ENCODE measurements around the gene SEMA4D. TPM values are rescaled to one million over a fixed set of nuclear protein-coding genes. Genes with fewer than 3 reads are reported as not detected.

The SEMA4D gene
- total RNA-seq, 4 donors from 2014 or later = 37.3 to 50.1 (median 42.6) TPM

- TF ChIP-seq CTCF (IDR thresholded peaks at IDR 0.05) = no peak
- TF ChIP-seq POLR2AphosphoS5 (IDR thresholded peaks at IDR 0.05) = no peak
- TF ChIP-seq EP300 (IDR thresholded peaks at IDR 0.05) = no peak
- no peak for TF ChIP-seq POLR2A (IDR thresholded peaks at IDR 0.05)
- WGBS = 54% methylated on average over 16 of the region's 16 CpGs
- Histone ChIP-seq H3K27me3 (no peaks in the 10 kb centered on the region), H3K36me3 (no peaks in the 10 kb centered on the region), H3K27ac (peak overlapping the region; percentile 62), H3K4me1 (peaks cover 52% of the 10 kb centered on the region), H3K4me3 (no peak overlapping the region), H3K9me3 (no peaks in the 10 kb centered on the region)
- peak in 1 of 2 donors; percentile 71 for DNase-seq (ENCODE audit: low spot score in 2 of 2)
Observed at GRCh38 chr9:89440951-89441654, 56.8 kb downstream of the SEMA4D start.

GRCh38 chr9:89440548-89440947 is 57.4 kb downstream of the SEMA4D start:
- Histone ChIP-seq H3K4me1 (peaks cover 57% of the 10 kb centered on the region), H3K27me3 (no peaks in the 10 kb centered on the region), H3K36me3 (no peaks in the 10 kb centered on the region), H3K27ac (peak overlapping the region; percentile 80), H3K9me3 (no peaks in the 10 kb centered on the region), H3K4me3 (no peak overlapping the region)
- TF ChIP-seq EP300 (IDR thresholded peaks at IDR 0.05) (no peak), POLR2AphosphoS5 (IDR thresholded peaks at IDR 0.05) (peak; percentile 71 to 93 (median 87)), CTCF (IDR thresholded peaks at IDR 0.05) (no peak)
- DNase-seq (ENCODE audit: low spot score in 2 of 2) = peak in 1 of 2 donors; percentile 87
- WGBS = 21% methylated on average over 7 of the region's 7 CpGs

DNA sequence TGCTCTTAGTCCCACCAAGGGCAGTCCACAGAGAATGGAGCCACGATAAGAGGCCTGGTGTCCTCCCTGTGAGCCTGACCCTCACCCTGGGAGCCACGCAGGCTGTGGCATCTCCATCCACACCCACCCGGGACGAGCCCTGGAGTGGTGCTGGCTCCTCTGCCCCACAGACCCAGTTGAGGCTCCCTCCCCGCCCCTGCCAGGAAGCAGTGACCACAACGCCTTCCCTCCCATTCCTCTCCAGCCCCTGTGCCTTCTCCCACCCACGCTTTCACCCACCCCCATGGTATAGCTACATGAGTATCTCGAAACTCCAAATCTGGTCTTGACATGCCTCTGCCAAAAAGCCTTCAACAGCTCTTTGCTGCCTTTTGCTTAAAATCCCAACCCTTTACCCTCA is 57.9 kb downstream of the SEMA4D start:
- DNase-seq (ENCODE audit: low spot score in 2 of 2) = peak in 1 of 2 donors; percentile 67
- Histone ChIP-seq H3K27ac (peak overlapping the region; percentile 80), H3K9me3 (no peaks in the 10 kb centered on the region), H3K36me3 (no peaks in the 10 kb centered on the region), H3K4me1 (peaks cover 62% of the 10 kb centered on the region), H3K27me3 (no peaks in the 10 kb centered on the region), H3K4me3 (no peak overlapping the region)
- TF ChIP-seq EP300 (IDR thresholded peaks at IDR 0.05) (no peak), POLR2AphosphoS5 (IDR thresholded peaks at IDR 0.05) (no peak), POLR2A (IDR thresholded peaks at IDR 0.05) (no peak), CTCF (IDR thresholded peaks at IDR 0.05) (no peak)
- 65% methylated on average over 7 of the region's 8 CpGs for WGBS

DNA sequence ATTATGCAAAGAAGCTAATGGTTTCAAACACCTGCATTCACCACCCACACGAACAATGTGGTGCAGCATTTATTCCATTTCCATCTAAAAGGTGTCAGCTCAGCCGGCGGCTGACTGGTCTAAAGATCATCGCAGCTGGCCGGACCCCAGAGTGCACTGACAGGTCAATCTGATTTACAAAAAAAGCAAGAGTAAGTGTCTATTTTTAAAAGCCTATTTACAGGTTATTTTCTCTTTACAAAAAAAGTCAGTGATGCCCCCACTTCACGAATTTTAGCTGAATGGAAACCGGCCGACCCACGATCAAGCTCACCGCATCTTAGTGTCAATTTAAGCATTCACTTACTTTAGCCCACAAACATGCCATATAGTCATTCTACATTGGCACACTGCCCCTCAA is 58.3 kb downstream of the SEMA4D start:
- Histone ChIP-seq H3K9me3 (no peaks in the 10 kb centered on the region), H3K4me3 (no peak overlapping the region), H3K36me3 (no peaks in the 10 kb centered on the region), H3K27ac (peak overlapping the region; percentile 80), H3K4me1 (peaks cover 67% of the 10 kb centered on the region), H3K27me3 (no peaks in the 10 kb centered on the region)
- TF ChIP-seq POLR2AphosphoS5 (IDR thresholded peaks at IDR 0.05) (no peak), POLR2A (IDR thresholded peaks at IDR 0.05) (no peak), CTCF (IDR thresholded peaks at IDR 0.05) (no peak), EP300 (IDR thresholded peaks at IDR 0.05) (no peak)
- 92% methylated on average over 10 of the region's 10 CpGs for WGBS
- no peak for DNase-seq (ENCODE audit: low spot score in 2 of 2)

DNA sequence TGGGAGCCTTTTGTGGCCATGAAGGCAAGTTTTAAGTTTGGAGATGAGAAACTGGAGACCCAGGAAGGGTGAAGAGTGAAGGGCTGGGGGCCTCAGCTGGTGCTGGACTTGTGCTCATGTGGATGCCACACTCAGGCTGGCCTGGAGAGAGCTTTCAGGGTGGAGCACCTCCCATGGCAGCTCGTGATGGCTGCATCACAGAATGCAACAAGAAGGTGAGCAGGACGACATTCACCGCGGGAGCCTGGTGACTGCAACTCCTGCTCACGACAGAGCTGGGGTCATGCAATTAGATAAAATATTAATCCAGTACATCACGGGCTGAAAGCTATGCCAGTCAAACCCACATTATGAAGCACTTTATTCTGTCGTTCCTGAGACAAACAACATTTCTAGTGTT is 59.7 kb downstream of the SEMA4D start:
- TF ChIP-seq EP300 (IDR thresholded peaks at IDR 0.05) (no peak), POLR2AphosphoS5 (IDR thresholded peaks at IDR 0.05) (no peak), CTCF (IDR thresholded peaks at IDR 0.05) (no peak), POLR2A (IDR thresholded peaks at IDR 0.05) (no peak)
- Histone ChIP-seq H3K9me3 (no peaks in the 10 kb centered on the region), H3K4me1 (peaks cover 77% of the 10 kb centered on the region), H3K27ac (peak overlapping the region; percentile 35), H3K27me3 (no peaks in the 10 kb centered on the region), H3K4me3 (no peak overlapping the region), H3K36me3 (no peaks in the 10 kb centered on the region)
- 91% methylated on average over 7 of the region's 7 CpGs for WGBS
- DNase-seq (ENCODE audit: low spot score in 2 of 2) = no peak
